Measurements from ENCODE around the gene PPP1R10.
"Not testable (repeated sequence)": the region's sequence is repeated elsewhere in the genome, so short reads cannot be mapped to it uniquely, and the experiment has no call there.

The PPP1R10 gene

GRCh38 chr6:30616811-30617564 lies at the start of gene PPP1R10:
PPP1R10 (minus strand) TSS chr6:30617243; CDS start chr6:30609944, 7,299 bp downstream.
- DNase-seq = peak; percentile 100

GRCh38 chr6:30666300-30666699 lies 49.3 kb upstream of the PPP1R10 start:
- DNase-seq = not testable (repeated sequence)

- no peak for DNase-seq
Measured at GRCh38 chr6:30664994-30665767, 48.1 kb upstream of the PPP1R10 start.

- DNase-seq = not testable (repeated sequence)
Measured at GRCh38 chr6:30657922-30658321, 40.9 kb upstream of the PPP1R10 start.

- no peak for DNase-seq
Measured at GRCh38 chr6:30657454-30657853, 40.4 kb upstream of the PPP1R10 start.

GRCh38 chr6:30656513-30656912 lies 39.5 kb upstream of the PPP1R10 start:
- no peak for DNase-seq

- DNase-seq = no peak
Measured at GRCh38 chr6:30655743-30656094, 38.7 kb upstream of the PPP1R10 start.

- no peak for DNase-seq
Measured at GRCh38 chr6:30654798-30655742, 38.0 kb upstream of the PPP1R10 start.

GRCh38 chr6:30651143-30651542 lies 34.1 kb upstream of the PPP1R10 start:
- no peak for DNase-seq

- DNase-seq = peak; percentile 6
Measured at GRCh38 chr6:30647242-30648116, 30.4 kb upstream of the PPP1R10 start.

GRCh38 chr6:30646450-30647241 lies 29.6 kb upstream of the PPP1R10 start, which contains the start of gene C6orf136:
C6orf136 (plus strand) TSS chr6:30647133; CDS start chr6:30647232, 99 bp downstream.
- DNase-seq = peak; percentile 85

- no peak for DNase-seq
Measured at GRCh38 chr6:30645989-30646388, 28.9 kb upstream of the PPP1R10 start.

GRCh38 chr6:30644769-30645168 lies 27.7 kb upstream of the PPP1R10 start:
- DNase-seq = no peak

GRCh38 chr6:30643656-30644055 lies 26.6 kb upstream of the PPP1R10 start:
- DNase-seq = no peak

- no peak for DNase-seq
Measured at GRCh38 chr6:30641048-30641447, 24.0 kb upstream of the PPP1R10 start.

- no peak for DNase-seq
Measured at GRCh38 chr6:30640481-30640880, 23.4 kb upstream of the PPP1R10 start.

GRCh38 chr6:30635834-30636233 lies 18.8 kb upstream of the PPP1R10 start:
- no peak for DNase-seq

- peak; percentile 71 for DNase-seq
Measured at GRCh38 chr6:30626484-30627366, 9.7 kb upstream of the PPP1R10 start, which contains the start of gene ATAT1. ATAT1 (plus strand) TSS chr6:30626874.

GRCh38 chr6:30625511-30625910 lies 8.5 kb upstream of the PPP1R10 start:
- no peak for DNase-seq

- DNase-seq = no peak
Measured at GRCh38 chr6:30619561-30619960, 2.5 kb upstream of the PPP1R10 start.

All from NCI-H446 treated with DMSO at 0.1 percent for 48 hours (cell line).